DLD1 (cell line): ENCODE results near the gene A1BG.

Experiments
- in situ Hi-C: cut with HindIII; loops from 2 replicates; pipeline ENCODE4 v1.10.0; 2017; ENCODE audit warnings: low sequenced_read_pairs

A1BG gene

GRCh38 chr19:58304748-58305064, 48.6 kb downstream of the A1BG start:
- in situ Hi-C loops, result no loop called here

DNA sequence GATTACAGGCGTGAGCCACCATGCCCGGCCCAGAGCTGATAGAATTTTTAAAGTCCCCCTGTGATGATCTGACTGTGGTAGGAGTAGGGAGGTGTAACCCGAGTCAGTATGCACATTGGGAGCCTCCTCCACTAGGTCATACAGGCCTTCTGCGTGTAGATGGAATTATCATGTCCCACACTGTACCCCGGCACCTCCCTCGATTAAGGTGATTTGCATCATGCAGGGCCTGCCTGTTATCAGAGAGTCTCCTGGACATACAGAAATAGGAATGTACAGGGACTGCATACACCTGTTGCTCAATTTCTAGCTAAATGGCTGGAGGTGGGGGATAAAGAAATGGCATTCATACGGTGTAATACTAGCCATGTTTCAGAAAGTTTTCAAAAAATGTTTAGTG, 49.0 kb downstream of the A1BG start:
- in situ Hi-C loops, result no loop called here

DNA sequence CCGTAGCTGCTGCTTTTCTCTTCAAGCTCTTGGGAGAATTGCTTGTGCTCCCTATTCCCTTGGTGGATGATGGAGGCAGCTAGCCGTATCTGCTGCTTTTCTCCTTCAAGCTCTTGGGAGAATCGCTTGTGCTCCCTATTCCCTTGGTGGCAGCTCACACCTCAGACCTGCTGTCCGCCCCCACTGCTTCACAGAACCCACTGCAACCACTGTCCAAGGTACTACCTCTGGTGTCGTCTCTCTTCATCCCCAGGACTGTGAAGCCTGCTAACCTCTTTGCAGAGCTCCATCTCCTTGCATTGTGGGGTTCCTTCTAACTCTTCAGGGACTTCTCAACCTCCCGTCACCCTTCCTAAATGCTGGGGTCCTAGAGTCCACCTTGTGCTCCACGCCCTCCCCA, 52.7 kb downstream of the A1BG start:
- in situ Hi-C loops, result no loop called here

DNA sequence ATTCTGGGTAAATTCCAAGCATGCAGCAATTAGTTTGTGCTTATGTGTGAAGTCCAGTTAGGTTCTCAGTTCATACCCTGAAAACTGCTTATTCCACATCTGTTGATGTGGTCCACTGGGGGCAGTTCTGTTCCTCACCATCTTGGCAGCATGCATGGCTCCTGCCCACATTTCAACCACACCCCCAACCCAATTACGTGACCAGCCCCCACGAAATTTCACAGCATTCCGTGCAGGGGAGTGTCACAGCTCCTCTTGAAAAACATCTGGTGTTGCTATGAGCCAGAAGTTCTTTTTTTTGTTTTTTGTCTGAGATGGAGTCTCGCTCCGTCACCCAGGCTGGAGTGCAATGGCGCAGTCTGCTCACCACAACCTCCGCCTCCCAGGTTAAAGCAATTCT, 57.2 kb downstream of the A1BG start:
- in situ Hi-C loops, result no loop called here
